Liver (tissue), 9 donors: Measurements from ENCODE around the gene ESRRA. TPM values are rescaled to one million over a fixed set of nuclear protein-coding genes. Genes with fewer than 3 reads are reported as not detected.

Experiments used
- DNase-seq: peaks from one replicate; pipeline ENCODE4 v3.0.0-alpha.2; 2017; ENCODE audit warnings: low spot score
- H3K27ac ChIP-seq, 2 donors: one replicate each; pipeline ENCODE4 v1.7.0; 2013; ENCODE audit warnings: inconsistent platforms in 2 of 2, low read length in 2 of 2, control low read depth in 1 of 2, low read depth in 1 of 2, mild to moderate bottlenecking in 1 of 2
- H3K27me3 ChIP-seq, 4 donors: one replicate each; pipeline versions ENCODE4 v1.6.1 to v1.7.0; 2013; ENCODE audit warnings: low read length in 3 of 4, inconsistent platforms in 1 of 4, mild to moderate bottlenecking in 1 of 4, moderate library complexity in 1 of 4; ENCODE audit not compliant: control insufficient read depth in 4 of 4, insufficient read depth in 4 of 4
- H3K36me3 ChIP-seq, 4 donors: one replicate each; pipeline versions ENCODE4 v1.6.1 to v1.7.0; 2013; ENCODE audit warnings: low read length in 3 of 4, mild to moderate bottlenecking in 3 of 4, low read depth in 1 of 4, moderate library complexity in 1 of 4; ENCODE audit not compliant: control insufficient read depth in 4 of 4, insufficient read depth in 3 of 4
- H3K4me1 ChIP-seq, 4 donors: one replicate each; pipeline versions ENCODE4 v1.6.1 to v1.7.0; 2013; ENCODE audit warnings: low read length in 3 of 4, mild to moderate bottlenecking in 3 of 4, moderate library complexity in 1 of 4; ENCODE audit not compliant: control insufficient read depth in 4 of 4, insufficient read depth in 4 of 4
- H3K4me3 ChIP-seq, 3 donors: one replicate each; pipeline versions ENCODE4 v1.6.1 to v1.7.0; 2013; ENCODE audit warnings: low read length in 3 of 3, control low read depth in 1 of 3, low read depth in 1 of 3, mild to moderate bottlenecking in 1 of 3
- H3K9ac ChIP-seq, 2 donors: one replicate each; pipeline ENCODE4 v1.7.0; 2013; ENCODE audit warnings: low read length in 2 of 2, mild to moderate bottlenecking in 2 of 2, moderate library complexity in 2 of 2, control low read depth in 1 of 2, low read depth in 1 of 2
- H3K9me3 ChIP-seq, 4 donors: one replicate each; pipeline versions ENCODE4 v1.6.1 to v1.7.0; 2013; ENCODE audit warnings: low read length in 3 of 4; ENCODE audit not compliant: control insufficient read depth in 4 of 4
- EGR1 ChIP-seq, 2 donors: IDR thresholded peaks; 2 replicates each; pipeline ENCODE4 v1.6.1; 2016 to 2018; ENCODE audit warnings: antibody characterized with exemption in 2 of 2, low read depth in 2 of 2
- FOXA1 ChIP-seq: IDR thresholded peaks from 2 replicates; pipeline ENCODE4 v1.6.1; 2016; ENCODE audit warnings: antibody characterized with exemption
- GABPA ChIP-seq, 2 donors: IDR thresholded peaks in 1 of 2; conservative IDR thresholded peaks in 1 of 2; 2 replicates each; pipeline ENCODE4 v1.6.1; 2016; ENCODE audit warnings: antibody characterized with exemption in 2 of 2, mild to moderate bottlenecking in 1 of 2, moderate library complexity in 1 of 2
- HNF4A ChIP-seq, 2 donors: conservative IDR thresholded peaks; 2 replicates each; pipeline ENCODE4 v1.6.1; 2016; ENCODE audit warnings: antibody characterized with exemption in 2 of 2, mild to moderate bottlenecking in 2 of 2
- HNF4G ChIP-seq: IDR thresholded peaks from 2 replicates; pipeline ENCODE4 v1.6.1; 2016; ENCODE audit warnings: antibody characterized with exemption
- RAD21 ChIP-seq, 2 donors: IDR thresholded peaks; 2 replicates each; pipeline ENCODE4 v1.6.1; 2016; ENCODE audit warnings: antibody characterized with exemption in 2 of 2, mild to moderate bottlenecking in 2 of 2
- RXRA ChIP-seq, 2 donors: IDR thresholded peaks; 2 replicates each; pipeline ENCODE4 v1.6.1; 2017 to 2018; ENCODE audit warnings: antibody characterized with exemption in 2 of 2, mild to moderate bottlenecking in 1 of 2
- SP1 ChIP-seq: IDR thresholded peaks from 2 replicates; pipeline ENCODE4 v1.6.1; 2018; ENCODE audit warnings: antibody characterized with exemption, mild to moderate bottlenecking
- TAF1 ChIP-seq: conservative IDR thresholded peaks from 2 replicates; pipeline ENCODE4 v1.6.1; 2016; ENCODE audit warnings: antibody characterized with exemption, mild to moderate bottlenecking
- YY1 ChIP-seq: IDR thresholded peaks from 2 replicates; pipeline ENCODE4 v1.6.1; 2016; ENCODE audit warnings: antibody characterized with exemption, mild to moderate bottlenecking
- WGBS: extraction: QIAGEN DNeasy Blood & Tissue Kit; methylation state at CpG from one replicate; pipeline ENCODE4 v1.1.7; 2013; 5-methylcytosine and 5-hydroxymethylcytosine counted together
- polyA plus RNA-seq, 2 donors: library from polyadenylated mRNA; stranded (reverse) in 1 of 2; unstranded in 1 of 2; fragments of 200-250 nt in 1 of 2; fragments of >200 nt in 1 of 2; fragmentation: Nextera tagmentation in 1 of 2; extraction: Ambion mirVana in 1 of 2; gene quantifications; one replicate each; pipeline versions ENCODE4 v1.2.1 to v1.2.3, GENCODE V29; 2013 to 2015
- total RNA-seq, 2 donors: library from RNA; depleted of rRNA; stranded (reverse); fragments of >200 nt; gene quantifications; one replicate each; pipeline ENCODE4 v1.2.3, GENCODE V29; 2014
- TF ChIP-seq, protein P1 (sequence below): IDR thresholded peaks from 2 replicates; pipeline ENCODE4 v1.6.1; 2016; ENCODE audit warnings: antibody characterized with exemption, mild to moderate bottlenecking
- TF ChIP-seq, protein P2 (sequence below): IDR thresholded peaks from 2 replicates; pipeline ENCODE4 v1.6.1; 2016; ENCODE audit warnings: antibody characterized with exemption
- TF ChIP-seq, protein P3 (sequence below): IDR thresholded peaks from 2 replicates; pipeline ENCODE4 v1.6.1; 2016; ENCODE audit warnings: antibody characterized with exemption
- donor health status: healthy.
- donor health status: healthy.
- donor health status: healthy.
- donor health status: healthy.
- donor health status: healthy.

The ESRRA gene
- total RNA-seq (10 to 100 TPM; 19.8 to 64.8 TPM), polyA plus RNA-seq (10 to 100 TPM; 13.9 to 55.3 TPM)

DNA sequence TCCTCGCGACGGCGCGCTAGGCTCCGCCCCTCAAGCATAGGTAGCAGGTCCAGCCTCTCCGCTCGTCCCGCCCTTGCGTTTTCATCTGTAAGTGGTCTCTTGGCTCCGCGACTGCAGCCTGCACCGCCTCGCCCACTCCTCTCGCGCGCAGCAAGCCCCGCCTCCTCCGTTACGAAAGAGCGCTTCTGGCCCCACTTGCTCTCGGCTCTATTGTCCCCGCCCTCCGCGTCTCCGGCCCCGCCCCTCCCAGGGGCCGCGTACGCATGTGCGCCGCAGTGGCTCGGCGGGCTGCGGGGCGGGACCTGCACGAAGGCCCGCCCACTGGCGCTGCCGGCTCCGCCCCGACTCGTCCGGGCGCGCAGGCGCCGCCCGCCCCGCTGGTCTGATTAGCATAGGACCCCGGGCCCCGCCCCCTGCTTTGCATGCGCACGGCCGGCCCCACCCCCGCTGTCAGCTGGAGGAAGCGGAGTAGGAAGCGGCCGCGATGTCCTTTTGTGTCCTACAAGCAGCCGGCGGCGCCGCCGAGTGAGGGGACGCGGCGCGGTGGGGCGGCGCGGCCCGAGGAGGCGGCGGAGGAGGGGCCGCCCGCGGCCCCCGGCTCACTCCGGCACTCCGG is at the start of gene ESRRA:
ESRRA (plus strand) TSS at position 450 of the 616 bp plus-strand sequence. CDS start 1,656 bp downstream, outside the sequence.
- WGBS, result under 1% methylated on average over 81 of the region's 81 CpGs
- peak; percentile 99 for DNase-seq
- H3K27me3 ChIP-seq, result no peaks in the 10 kb centered on the region
- peak within 1 kb of the TSS; percentile 76 to 90 (median 85) for H3K4me3 ChIP-seq
- H3K9ac ChIP-seq, result peak within 1 kb of the TSS; percentile 84 to 87
- no peaks in the 10 kb centered on the region for H3K36me3 ChIP-seq
- no peaks in the 10 kb centered on the region for H3K9me3 ChIP-seq
- peak within 1 kb of the TSS; percentile 94 to 98 for H3K27ac ChIP-seq
- peaks cover 4 to 49% (median 37%) of the 10 kb centered on the region in 4 donors for H3K4me1 ChIP-seq
- no peak for TF ChIP-seq HNF4G
- TF ChIP-seq SP1, result peak; percentile 81
- TF ChIP-seq FOXA1, result peak; percentile 12
- TF ChIP-seq, protein P1, sequence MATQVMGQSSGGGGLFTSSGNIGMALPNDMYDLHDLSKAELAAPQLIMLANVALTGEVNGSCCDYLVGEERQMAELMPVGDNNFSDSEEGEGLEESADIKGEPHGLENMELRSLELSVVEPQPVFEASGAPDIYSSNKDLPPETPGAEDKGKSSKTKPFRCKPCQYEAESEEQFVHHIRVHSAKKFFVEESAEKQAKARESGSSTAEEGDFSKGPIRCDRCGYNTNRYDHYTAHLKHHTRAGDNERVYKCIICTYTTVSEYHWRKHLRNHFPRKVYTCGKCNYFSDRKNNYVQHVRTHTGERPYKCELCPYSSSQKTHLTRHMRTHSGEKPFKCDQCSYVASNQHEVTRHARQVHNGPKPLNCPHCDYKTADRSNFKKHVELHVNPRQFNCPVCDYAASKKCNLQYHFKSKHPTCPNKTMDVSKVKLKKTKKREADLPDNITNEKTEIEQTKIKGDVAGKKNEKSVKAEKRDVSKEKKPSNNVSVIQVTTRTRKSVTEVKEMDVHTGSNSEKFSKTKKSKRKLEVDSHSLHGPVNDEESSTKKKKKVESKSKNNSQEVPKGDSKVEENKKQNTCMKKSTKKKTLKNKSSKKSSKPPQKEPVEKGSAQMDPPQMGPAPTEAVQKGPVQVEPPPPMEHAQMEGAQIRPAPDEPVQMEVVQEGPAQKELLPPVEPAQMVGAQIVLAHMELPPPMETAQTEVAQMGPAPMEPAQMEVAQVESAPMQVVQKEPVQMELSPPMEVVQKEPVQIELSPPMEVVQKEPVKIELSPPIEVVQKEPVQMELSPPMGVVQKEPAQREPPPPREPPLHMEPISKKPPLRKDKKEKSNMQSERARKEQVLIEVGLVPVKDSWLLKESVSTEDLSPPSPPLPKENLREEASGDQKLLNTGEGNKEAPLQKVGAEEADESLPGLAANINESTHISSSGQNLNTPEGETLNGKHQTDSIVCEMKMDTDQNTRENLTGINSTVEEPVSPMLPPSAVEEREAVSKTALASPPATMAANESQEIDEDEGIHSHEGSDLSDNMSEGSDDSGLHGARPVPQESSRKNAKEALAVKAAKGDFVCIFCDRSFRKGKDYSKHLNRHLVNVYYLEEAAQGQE, result peak; percentile 62
- peak in 1 of 2 donors; percentile 26 for TF ChIP-seq GABPA (IDR thresholded peaks at IDR 0.05 in 1 of 2, conservative IDR thresholded peaks at IDR 0.05 in 1 of 2)
- peak; percentile 47 to 56 for TF ChIP-seq RXRA (IDR thresholded peaks at IDR 0.05)
- TF ChIP-seq, protein P2, sequence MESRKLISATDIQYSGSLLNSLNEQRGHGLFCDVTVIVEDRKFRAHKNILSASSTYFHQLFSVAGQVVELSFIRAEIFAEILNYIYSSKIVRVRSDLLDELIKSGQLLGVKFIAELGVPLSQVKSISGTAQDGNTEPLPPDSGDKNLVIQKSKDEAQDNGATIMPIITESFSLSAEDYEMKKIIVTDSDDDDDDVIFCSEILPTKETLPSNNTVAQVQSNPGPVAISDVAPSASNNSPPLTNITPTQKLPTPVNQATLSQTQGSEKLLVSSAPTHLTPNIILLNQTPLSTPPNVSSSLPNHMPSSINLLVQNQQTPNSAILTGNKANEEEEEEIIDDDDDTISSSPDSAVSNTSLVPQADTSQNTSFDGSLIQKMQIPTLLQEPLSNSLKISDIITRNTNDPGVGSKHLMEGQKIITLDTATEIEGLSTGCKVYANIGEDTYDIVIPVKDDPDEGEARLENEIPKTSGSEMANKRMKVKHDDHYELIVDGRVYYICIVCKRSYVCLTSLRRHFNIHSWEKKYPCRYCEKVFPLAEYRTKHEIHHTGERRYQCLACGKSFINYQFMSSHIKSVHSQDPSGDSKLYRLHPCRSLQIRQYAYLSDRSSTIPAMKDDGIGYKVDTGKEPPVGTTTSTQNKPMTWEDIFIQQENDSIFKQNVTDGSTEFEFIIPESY, result no peak
- TF ChIP-seq HNF4A (conservative IDR thresholded peaks at IDR 0.05), result no peak
- TF ChIP-seq EGR1 (IDR thresholded peaks at IDR 0.05; ENCODE audit: low read depth in 2 of 2), result peak; percentile 28 to 47
- peak; percentile 60 for TF ChIP-seq YY1

DNA sequence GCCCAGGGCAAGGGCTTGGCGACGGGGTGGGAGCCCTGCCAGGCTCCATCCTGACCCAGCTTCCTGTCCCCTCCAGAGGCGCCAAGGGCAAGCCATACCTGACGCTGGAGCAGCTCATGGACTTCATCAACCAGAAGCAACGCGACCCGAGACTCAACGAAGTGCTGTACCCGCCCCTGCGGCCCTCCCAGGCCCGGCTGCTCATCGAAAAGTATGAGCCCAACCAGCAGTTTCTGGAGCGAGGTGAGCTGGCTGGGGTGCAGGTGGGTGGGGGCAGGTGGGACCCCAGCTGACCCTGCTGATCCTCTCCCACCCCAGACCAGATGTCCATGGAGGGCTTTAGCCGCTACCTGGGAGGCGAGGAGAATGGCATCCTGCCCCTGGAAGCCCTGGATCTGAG is 49.0 kb upstream of the ESRRA start:
- Histone ChIP-seq H3K36me3 (peaks cover 0 to 12% (median 3%) of the 10 kb centered on the region in 4 donors), H3K9me3 (no peaks in the 10 kb centered on the region), H3K4me1 (peaks cover 0 to 9% (median 8%) of the 10 kb centered on the region in 4 donors), H3K4me3 (no peak overlapping the region), H3K9ac (no peak overlapping the region), H3K27ac (no peak overlapping the region), H3K27me3 (no peaks in the 10 kb centered on the region)
- DNase-seq, result no peak
- TF ChIP-seq TAF1, result no peak
- TF ChIP-seq HNF4G, result no peak
- TF ChIP-seq, protein P3, sequence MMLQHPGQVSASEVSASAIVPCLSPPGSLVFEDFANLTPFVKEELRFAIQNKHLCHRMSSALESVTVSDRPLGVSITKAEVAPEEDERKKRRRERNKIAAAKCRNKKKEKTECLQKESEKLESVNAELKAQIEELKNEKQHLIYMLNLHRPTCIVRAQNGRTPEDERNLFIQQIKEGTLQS, result no peak
- TF ChIP-seq GABPA (IDR thresholded peaks at IDR 0.05 in 1 of 2, conservative IDR thresholded peaks at IDR 0.05 in 1 of 2), result no peak
- no peak for TF ChIP-seq RAD21 (IDR thresholded peaks at IDR 0.05)
- TF ChIP-seq FOXA1, result no peak
- 91% methylated on average over 15 of the region's 15 CpGs for WGBS
